ENCODE measurements around the gene NLGN1.

DNA sequence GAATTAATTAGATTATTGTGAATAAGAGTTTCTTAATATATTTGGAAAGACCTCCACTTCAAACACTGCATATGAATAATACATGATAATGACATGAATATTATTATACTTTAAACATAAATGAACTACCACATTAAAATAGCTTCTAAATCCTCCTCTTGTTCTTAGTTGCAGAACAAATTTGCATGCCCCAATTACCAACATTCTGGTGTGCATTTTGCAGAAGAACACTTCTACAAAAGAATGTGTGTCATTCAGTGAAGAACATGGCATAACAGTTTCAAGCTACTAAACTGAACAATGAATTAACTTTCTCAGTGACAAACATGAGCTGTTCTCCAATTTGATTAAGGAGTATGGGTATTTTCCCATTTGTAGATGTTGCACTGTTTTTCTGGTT, 750.3 kb downstream of the NLGN1 start:
- TF ChIP-seq EZH2 (IDR thresholded peaks at IDR 0.05; ENCODE audit: borderline replicate concordance, low read length): no peak
- TF ChIP-seq, protein P1, sequence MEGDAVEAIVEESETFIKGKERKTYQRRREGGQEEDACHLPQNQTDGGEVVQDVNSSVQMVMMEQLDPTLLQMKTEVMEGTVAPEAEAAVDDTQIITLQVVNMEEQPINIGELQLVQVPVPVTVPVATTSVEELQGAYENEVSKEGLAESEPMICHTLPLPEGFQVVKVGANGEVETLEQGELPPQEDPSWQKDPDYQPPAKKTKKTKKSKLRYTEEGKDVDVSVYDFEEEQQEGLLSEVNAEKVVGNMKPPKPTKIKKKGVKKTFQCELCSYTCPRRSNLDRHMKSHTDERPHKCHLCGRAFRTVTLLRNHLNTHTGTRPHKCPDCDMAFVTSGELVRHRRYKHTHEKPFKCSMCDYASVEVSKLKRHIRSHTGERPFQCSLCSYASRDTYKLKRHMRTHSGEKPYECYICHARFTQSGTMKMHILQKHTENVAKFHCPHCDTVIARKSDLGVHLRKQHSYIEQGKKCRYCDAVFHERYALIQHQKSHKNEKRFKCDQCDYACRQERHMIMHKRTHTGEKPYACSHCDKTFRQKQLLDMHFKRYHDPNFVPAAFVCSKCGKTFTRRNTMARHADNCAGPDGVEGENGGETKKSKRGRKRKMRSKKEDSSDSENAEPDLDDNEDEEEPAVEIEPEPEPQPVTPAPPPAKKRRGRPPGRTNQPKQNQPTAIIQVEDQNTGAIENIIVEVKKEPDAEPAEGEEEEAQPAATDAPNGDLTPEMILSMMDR (IDR thresholded peaks at IDR 0.05; ENCODE audit: low read length): no peak

Measured in OCI-LY1 (cell line).